Activated CD4-positive, alpha-beta T cell treated with anti-CD3 and anti-CD28 coated beads for 48 hours (primary cell): ENCODE data around the gene DPYD.

Experiments used
- DNase-seq: peaks from one replicate; pipeline ENCODE4 v3.0.0-alpha.2; 2020

The DPYD gene

DNA sequence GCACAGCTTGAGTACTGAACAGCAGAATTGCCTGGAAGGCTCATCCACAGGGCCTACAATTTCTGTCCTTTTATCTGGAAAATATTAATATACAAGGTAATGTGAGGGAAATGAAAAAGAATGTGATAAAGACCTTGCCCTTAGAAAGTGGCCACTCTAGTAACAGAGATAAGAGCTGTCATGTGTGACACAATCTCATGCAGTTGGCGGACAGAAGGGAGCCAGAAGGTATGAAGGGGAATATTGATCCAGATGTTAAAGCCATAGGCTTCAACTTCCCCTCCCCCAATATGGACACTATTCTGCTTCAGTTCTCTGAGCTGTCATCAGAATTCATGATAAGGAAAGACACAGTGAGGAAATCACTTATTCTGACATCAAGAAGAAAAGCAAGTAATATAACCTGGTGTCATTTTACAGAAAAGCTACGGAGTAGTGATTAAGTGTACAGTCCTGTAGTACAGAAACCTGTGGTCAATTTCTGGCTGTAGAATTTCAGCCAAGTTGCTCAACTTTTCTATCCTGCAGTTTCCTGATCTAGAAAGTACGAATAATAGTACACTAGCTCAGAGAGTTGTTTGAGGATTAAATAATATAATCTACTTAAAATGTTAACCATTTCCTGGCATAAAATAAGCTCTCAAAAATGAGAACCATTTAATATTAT, 572.1 kb downstream of the DPYD start:
- no peak for DNase-seq

- DNase-seq: no peak
Measured at GRCh38 chr1:97340951-97341350, 579.9 kb downstream of the DPYD start.

GRCh38 chr1:97338347-97338746, 582.5 kb downstream of the DPYD start:
- no peak for DNase-seq

- no peak for DNase-seq
Measured at GRCh38 chr1:97337250-97338030, 583.4 kb downstream of the DPYD start.

DNA sequence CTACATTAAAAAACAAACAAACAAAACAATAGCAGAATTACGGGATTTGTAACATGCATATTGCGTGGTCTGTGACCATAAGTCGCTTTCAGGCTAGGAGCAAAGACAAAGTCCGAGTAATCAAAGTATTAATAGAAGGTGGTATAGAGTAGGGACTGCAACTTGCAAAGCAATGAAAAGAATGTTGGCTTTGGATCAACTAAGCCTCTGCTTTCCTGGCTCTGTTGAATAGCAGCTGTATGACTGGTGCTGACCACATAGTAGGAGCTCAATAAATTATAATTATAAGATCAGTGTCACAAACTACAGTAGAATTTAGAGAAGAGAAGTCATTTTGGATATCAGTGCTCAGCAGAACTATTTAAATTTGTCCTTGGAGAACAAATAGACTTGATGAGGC, 586.4 kb downstream of the DPYD start:
- no peak for DNase-seq

GRCh38 chr1:97332716-97333115, 588.1 kb downstream of the DPYD start:
- no peak for DNase-seq

- DNase-seq: no peak
Measured at GRCh38 chr1:97331165-97331564, 589.7 kb downstream of the DPYD start.

- no peak for DNase-seq
Measured at GRCh38 chr1:97314685-97315084, 606.1 kb downstream of the DPYD start.

- no peak for DNase-seq
Measured at GRCh38 chr1:97308131-97308530, 612.7 kb downstream of the DPYD start.

- DNase-seq: no peak
Measured at GRCh38 chr1:97307568-97307967, 613.3 kb downstream of the DPYD start.

DNA sequence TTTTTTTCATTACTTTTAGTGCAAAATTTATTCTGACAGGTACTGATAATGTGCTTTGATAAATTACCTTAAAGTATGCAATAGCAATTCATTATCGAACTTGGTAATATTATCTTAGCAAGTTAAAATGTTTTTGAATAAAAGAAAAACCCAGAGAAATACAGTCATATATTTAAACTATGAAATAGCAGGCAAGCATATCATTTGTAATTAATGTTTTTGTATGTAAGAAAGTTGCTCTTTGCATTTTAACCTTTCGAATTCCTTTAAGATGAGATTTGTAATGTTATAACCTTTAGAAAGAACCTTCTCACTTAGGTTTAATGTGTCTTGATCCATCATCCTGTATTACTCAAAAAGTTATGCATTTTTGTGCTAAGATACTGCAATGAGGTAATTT, 613.7 kb downstream of the DPYD start:
- no peak for DNase-seq

GRCh38 chr1:97306504-97306903, 614.3 kb downstream of the DPYD start:
- no peak for DNase-seq

DNA sequence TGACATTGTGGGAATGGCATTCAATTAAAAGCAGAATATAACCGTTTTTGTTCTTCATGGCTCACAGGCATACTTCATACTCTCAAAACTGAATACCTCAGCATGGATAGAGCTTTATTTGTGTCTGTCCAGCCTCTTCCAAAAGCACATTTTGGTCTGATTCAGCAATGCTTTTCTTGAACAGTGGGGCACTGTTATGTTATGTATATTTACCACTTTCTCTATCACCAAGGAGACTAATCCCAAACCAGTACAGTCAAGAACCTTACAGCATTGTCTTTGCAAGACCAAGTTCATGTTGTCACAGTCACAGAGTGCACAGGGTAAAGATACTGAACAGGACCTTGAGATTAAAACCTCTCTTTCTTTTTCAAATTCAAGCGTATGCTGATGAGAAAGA, 616.5 kb downstream of the DPYD start:
- no peak for DNase-seq

DNA sequence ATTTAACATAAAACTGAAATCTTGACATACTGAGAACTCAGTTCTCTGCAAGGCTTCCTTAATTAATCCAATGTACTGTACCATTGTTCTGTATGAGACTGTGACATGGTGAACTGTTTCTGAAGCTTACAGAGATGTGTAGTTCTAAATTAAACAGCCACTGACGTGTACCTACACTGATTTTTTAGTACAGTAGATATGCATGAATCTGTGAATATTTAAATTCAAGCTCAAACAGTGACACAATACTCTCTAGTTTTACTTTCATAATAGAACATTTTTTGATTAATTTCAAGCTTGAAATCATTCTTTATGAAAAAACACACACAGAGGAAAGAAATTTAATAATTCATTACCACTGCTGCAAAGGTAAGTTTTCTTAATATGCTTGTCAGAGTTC, 621.9 kb downstream of the DPYD start:
- no peak for DNase-seq

DNA sequence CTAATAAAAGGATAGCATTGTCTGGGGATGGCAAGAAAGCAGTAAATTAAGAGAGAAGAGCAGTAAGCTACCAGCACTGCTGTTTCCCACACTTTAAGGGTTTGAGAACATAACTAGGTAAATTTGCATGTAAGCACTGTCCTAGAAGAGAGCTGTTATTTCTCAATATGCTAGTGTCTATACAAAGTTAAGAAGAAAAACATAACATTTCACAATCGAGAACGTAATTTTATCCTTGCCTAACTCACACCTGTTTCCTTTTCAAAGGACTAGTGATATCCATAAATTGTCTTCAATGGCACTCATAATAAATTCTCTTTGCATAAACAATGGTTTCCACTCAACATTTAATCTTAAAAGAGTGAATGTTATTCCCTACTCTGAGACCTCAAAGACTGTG, 623.2 kb downstream of the DPYD start:
- no peak for DNase-seq

GRCh38 chr1:97281962-97282361, 638.9 kb downstream of the DPYD start:
- no peak for DNase-seq

GRCh38 chr1:97277891-97278654, 642.8 kb downstream of the DPYD start:
- no peak for DNase-seq

- no peak for DNase-seq
Measured at GRCh38 chr1:97271916-97272788, 648.7 kb downstream of the DPYD start.

GRCh38 chr1:97270508-97271307, 650.1 kb downstream of the DPYD start:
- DNase-seq: no peak

DNA sequence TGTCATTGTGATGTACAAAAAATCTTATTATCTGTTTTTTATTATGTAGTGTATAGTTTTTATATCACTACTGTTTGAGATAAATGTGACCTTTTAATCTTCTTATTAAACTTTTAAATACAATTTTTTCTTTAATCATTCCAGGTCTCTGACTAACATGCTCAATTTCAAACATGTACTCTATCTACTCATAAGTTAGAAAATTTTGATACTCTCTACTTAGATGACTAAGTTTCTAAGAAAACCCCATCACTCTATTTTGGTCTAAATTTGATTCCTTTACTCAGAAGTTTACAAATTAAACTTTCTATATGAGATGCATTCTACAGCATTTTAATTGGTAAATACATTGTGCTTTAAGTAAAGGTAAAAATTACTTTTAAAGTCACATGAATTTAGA, 655.2 kb downstream of the DPYD start:
- DNase-seq: no peak

DNA sequence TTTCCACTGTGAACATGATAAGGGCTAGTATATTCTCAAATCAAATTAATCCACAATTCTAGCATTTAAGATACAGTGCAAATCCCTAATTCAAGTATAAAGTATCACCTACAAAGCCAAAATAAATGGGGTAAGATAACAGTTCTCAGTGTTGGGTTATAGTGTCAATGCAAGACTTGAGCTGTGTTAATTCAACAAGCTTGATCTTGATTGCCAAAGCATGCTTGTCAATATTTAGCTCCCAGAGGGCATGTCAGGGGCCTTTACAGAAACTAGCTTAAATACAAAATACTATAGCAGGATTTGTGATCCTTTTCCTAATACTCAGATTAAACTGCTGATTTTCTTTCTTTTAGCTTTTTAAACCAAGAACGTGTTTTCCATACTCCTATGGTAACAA, 658.0 kb downstream of the DPYD start:
- DNase-seq: no peak

DNA sequence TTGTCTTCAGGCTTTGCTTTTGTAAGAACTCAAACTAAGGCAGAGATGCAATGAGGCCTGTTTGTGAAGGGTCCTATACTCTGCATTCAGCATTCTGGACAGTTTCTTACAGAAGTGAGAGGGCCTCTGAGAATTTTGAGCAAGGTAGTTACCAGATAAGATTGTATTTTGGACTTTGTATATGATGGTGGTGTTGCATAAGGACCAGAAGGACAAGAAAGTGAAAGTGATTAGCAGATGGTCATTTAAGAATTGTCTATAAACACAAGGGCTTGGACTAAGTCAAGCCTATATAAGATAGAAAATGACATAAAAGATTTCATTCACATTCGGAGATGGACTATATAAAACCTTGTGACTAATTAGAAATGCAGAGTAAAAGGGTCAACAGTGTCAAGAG, 662.2 kb downstream of the DPYD start:
- DNase-seq: no peak
